HG02885 (cell line): Measurements from ENCODE around the gene NSG1.
"Not testable (repeated sequence)": the region's sequence is repeated elsewhere in the genome, so short reads cannot be mapped to it uniquely, and the experiment has no call there.

Source experiments
- ATAC-seq: cut with Tn5 transposase; IDR thresholded peaks from one replicate; pipeline ENCODE4 v1.9.1; 2021; ENCODE audit warnings: mild to moderate bottlenecking; ENCODE audit not compliant: unreplicated experiment, poor library complexity

NSG1 gene

DNA sequence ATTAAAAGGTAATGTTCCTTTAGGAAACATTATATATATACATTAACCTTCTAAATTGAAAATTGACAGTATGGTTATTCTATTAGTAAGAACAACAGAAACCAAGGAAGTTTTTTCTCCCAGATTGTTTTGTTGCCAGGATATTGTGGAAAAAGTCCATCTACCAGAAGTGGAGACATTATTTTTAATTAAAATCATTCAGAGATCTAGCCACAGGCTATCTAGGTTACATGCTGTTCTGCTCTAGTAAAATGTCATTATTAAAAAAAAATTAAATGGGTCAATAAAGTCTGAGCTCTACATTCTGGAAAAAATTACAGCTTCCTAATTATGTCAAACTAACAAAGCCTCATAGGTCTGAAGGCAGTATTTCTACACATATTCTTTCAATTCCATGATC lies 74.3 kb downstream of the NSG1 start:
- no peak for ATAC-seq

DNA sequence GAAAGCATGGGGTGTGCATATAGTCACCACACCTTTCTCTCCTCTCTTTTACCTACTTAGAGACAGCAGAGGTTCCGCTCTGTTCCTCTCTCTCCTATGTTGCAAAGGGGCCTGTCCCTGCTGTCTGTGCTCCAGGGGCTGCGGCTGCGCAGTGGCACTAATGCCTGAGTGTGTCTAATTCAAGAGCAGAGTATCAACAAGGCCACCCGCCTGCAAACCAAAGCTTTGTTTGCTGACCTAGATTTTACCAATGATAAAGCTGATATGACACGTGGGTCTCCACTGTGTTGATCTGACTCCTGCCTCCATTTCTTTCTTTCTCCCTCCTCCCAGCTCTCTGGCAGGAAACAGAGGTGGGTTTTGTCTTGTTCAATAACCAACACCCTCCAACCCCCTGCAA lies 74.9 kb downstream of the NSG1 start:
- no peak for ATAC-seq

DNA sequence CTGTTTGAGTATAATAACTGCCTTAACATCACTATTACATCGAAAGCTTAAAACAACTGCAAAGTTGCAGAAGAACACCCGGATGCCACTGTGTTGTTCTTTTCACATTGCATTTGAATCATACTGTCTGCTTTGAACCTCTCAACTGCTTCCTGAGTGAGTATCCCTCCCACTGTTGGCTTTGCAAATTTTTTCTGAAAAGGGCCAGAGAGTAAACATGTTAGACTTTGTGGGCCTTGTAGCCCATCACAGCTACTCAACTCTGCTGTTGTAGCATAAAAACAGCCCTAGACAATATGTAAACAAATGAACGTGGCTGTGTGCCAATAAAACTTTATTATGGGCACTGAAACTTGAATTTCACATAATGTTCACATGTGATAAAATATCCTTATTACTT lies 76.1 kb downstream of the NSG1 start:
- ATAC-seq, result no peak

DNA sequence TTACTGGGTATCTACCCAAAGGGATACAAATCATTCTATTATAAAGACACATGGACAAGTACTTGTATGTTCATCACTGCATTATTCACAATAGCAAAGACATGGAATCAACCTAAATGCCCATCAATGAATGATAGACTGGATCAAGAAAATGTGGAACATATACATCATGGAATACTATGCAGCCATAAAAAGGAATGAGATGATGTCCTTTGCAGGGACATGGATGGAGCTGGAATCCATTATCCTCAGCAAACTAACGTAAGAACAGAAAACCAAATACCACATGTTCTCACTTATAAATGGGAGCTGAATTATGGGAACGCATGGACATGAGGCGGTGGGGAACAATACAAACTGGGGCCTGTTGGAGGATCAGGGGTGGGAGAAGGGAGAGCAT lies 78.3 kb downstream of the NSG1 start:
- not testable (repeated sequence) for ATAC-seq
